HG02571 (cell line): ENCODE data around the gene TAF8.

Experiments used
- ATAC-seq: cut with Tn5 transposase; IDR thresholded peaks from one replicate; pipeline ENCODE4 v1.9.1; 2021; ENCODE audit warnings: mild to moderate bottlenecking, moderate library complexity; ENCODE audit not compliant: unreplicated experiment

The TAF8 gene

GRCh38 chr6:42049948-42050296 is 402 bp upstream of the TAF8 start:
- no peak for ATAC-seq

GRCh38 chr6:42051268-42051653 is 937 bp downstream of the TAF8 start:
- no peak for ATAC-seq

- ATAC-seq = no peak
Measured at GRCh38 chr6:42053601-42054000, 3.3 kb downstream of the TAF8 start.

- no peak for ATAC-seq
Measured at GRCh38 chr6:42059743-42060142, 9.4 kb downstream of the TAF8 start.

- no peak for ATAC-seq
Measured at GRCh38 chr6:42066156-42066675, 15.9 kb downstream of the TAF8 start.

GRCh38 chr6:42068173-42068572 is 17.8 kb downstream of the TAF8 start:
- ATAC-seq = no peak

GRCh38 chr6:42068872-42069522 is 18.7 kb downstream of the TAF8 start:
- no peak for ATAC-seq

GRCh38 chr6:42071881-42072583 is 21.7 kb downstream of the TAF8 start:
- no peak for ATAC-seq

GRCh38 chr6:42073287-42073686 is 23.0 kb downstream of the TAF8 start:
- ATAC-seq = no peak

GRCh38 chr6:42075159-42075838 is 25.0 kb downstream of the TAF8 start:
- ATAC-seq = no peak

GRCh38 chr6:42078386-42078785 is 28.1 kb downstream of the TAF8 start:
- ATAC-seq = no peak

GRCh38 chr6:42079941-42080464 is 29.7 kb downstream of the TAF8 start:
- no peak for ATAC-seq

GRCh38 chr6:42083530-42083929 is 33.2 kb downstream of the TAF8 start:
- ATAC-seq = no peak

GRCh38 chr6:42084889-42085288 is 34.6 kb downstream of the TAF8 start:
- no peak for ATAC-seq

GRCh38 chr6:42086046-42087035 is 36.0 kb downstream of the TAF8 start:
- ATAC-seq = no peak

GRCh38 chr6:42088101-42088591 is 37.8 kb downstream of the TAF8 start:
- no peak for ATAC-seq

- ATAC-seq = no peak
Measured at GRCh38 chr6:42090819-42091717, 40.7 kb downstream of the TAF8 start.

GRCh38 chr6:42091718-42092023 is 41.3 kb downstream of the TAF8 start:
- ATAC-seq = no peak

GRCh38 chr6:42093582-42094329 is 43.4 kb downstream of the TAF8 start:
- ATAC-seq = no peak
